ENCODE measurements around the gene NFKBIZ.

The NFKBIZ gene

GRCh38 chr3:101827211-101828174 lies 21.8 kb upstream of the NFKBIZ start:
- no peak for DNase-seq (ENCODE audit: low read depth in 2 of 2)

- DNase-seq (ENCODE audit: low read depth in 2 of 2), result no peak
These were observed 21.0 kb upstream of the NFKBIZ start for GRCh38 chr3:101828276-101828675.

GRCh38 chr3:101828691-101829436 lies 20.4 kb upstream of the NFKBIZ start:
- no peak for DNase-seq (ENCODE audit: low read depth in 2 of 2)

DNA sequence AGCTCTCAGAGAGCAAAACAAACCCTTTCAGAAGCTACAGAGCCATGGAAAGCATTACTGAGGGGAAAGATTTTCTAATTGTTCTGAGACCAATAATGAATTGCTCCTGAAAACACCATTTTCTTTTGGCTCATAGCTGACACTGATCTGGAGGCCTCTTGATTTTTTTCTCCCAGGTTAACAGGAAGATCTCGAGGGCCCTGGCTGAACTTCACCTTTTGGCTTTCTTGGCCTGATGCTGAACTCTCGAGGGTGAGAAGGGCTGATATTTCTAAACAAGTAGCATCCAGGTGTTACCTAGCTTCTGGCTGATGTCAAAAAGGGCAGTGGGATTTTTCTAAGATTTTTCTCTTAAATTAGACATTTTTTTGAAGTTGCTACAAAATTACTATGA lies 19.9 kb upstream of the NFKBIZ start:
- DNase-seq (ENCODE audit: low read depth in 2 of 2), result no peak

- DNase-seq (ENCODE audit: low read depth in 2 of 2), result no peak
These were observed 19.4 kb upstream of the NFKBIZ start for GRCh38 chr3:101829874-101830273.

GRCh38 chr3:101833446-101833974 lies 15.8 kb upstream of the NFKBIZ start:
- no peak for DNase-seq (ENCODE audit: low read depth in 2 of 2)

GRCh38 chr3:101835676-101836075 lies 13.6 kb upstream of the NFKBIZ start:
- DNase-seq (ENCODE audit: low read depth in 2 of 2), result no peak

DNA sequence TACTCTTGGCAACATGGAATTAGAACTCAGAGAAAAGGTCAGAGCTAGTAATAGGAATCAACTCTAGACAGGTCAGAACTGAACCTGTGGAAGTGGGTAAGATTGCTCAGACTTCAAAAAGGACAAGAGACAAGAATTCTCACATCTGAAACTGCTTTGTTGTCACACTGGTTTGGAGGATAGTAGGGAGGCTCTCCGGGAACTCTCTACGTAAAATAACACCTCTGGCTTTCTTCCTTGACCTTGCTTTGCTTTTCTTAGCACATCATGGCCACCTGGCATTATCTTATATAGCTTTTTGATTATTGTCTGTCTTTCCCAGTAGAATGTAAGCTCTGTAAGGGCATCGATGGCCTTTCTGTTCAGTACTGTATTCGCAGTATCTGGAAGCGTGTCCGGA lies 13.2 kb upstream of the NFKBIZ start:
- no peak for DNase-seq (ENCODE audit: low read depth in 2 of 2)

DNA sequence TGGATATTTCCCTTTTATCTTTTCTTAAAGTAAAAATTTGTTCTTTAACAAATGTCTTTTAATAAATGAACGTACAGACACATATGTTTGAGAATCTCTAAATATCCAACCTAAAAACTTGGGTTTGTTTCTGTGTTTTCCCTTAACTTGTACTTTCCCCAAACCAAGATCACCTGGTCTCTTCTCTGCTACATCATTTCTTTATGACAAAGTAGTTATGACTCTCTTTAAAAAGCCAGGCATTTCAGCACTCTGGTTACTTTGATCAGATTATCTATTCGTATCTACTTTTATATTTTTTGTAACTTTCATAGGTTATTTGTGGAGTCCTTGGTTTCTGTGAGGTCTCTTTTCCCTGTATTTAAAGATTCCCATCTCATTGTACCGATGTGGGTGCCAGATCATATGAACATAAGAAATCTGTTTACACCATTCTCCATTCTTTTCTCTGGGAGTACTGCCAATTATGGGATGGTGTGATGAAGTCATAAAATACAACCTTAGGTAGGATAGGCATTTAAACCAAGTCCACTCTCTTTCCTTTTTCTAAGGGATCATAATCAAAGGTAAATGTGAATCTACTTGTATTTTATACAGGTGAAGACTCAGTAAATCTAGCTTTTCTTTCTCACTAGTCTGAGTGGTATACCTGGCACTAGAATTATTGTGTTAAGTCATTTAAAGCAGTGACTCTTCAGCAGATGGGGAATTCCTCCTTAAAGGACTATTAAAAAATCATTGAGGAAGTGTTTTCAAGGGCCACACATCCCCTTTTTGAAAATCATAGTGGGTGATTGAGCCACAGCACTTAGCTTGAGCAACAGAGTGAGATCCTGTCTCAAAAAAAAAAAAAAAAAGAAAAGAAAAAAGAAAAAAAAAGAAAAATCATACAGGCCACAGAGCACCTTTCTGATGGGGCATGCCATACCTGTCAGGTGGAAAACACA lies 12.4 kb upstream of the NFKBIZ start:
- DNase-seq (ENCODE audit: low read depth in 2 of 2), result peak in 1 of 2 experiments; percentile 64

GRCh38 chr3:101838691-101839090 lies 10.6 kb upstream of the NFKBIZ start:
- no peak for DNase-seq (ENCODE audit: low read depth in 2 of 2)

GRCh38 chr3:101840066-101840465 lies 9.2 kb upstream of the NFKBIZ start:
- no peak for DNase-seq (ENCODE audit: low read depth in 2 of 2)

DNA sequence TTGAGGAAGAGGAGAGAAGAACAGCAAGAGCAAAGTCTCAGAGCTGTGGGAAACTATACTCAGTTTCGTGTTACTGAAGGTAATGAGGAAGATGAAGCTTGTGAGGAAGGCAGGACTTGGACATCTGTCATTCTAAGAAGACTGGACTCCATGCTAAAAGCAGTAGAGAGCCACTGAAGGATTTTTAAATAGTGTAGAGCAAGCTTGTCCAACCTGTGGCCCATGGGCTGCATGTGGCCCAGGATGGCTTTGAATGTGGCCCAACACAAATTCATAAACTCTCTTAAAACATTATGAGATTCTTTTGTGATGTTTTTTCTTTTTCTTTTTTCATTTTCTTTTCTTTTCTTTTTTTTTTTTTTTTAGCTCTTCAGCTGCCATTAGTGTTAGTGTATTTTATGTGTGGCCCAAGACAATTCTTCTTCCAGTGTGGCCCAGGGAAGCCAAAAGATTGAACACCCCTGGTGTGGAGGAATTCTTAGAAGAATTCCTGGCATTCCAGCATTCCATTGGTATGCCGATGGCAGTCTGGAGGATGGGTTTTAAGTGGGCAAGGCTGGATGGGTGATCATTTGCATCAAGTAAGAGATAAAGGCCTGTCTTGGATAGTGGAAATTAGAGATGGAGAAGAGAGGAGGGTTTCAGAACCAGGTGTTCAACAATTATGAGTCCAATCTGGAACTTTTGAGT lies 6.9 kb upstream of the NFKBIZ start:
- no peak for DNase-seq (ENCODE audit: low read depth in 2 of 2)

DNA sequence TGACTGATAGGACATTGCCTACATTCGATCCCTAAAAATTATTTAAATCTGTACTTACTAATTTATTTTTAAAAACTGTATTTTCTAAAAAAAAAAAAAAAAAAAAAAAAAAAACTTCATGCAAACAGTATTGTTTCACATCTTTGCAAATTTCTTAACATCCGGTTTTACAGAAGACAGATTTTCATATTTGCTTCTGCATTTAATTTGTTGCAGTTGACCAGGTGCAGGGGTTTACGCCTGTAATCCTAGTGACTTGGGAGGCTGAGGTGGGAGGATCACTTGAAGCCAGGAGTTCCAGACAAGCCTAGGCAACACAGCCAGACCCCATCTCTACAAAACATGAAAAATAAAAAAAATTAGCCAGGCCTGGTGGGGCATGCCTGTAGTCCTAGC lies 6.4 kb upstream of the NFKBIZ start:
- DNase-seq (ENCODE audit: low read depth in 2 of 2), result no peak

DNA sequence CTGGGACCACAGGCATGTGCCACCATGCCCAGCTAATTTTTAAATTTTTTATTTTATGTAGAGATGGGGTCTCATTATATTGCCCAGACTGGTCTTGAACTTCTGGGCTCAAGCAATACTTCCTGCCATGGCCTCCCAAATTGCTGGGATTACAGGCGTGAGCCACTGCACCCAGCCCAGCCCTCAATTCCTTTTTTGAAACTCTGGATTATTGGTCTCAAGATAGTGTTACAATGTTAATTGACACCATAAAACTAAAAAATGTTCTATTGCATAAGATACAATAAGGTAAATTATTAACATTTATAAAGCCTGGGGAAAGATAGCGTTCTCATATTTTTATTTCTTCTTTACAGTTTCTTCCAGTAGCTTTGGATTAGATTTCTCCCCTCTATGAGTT lies 3.9 kb upstream of the NFKBIZ start:
- no peak for DNase-seq (ENCODE audit: low read depth in 2 of 2)

- DNase-seq (ENCODE audit: low read depth in 2 of 2), result no peak
These were observed 2.6 kb upstream of the NFKBIZ start for GRCh38 chr3:101846709-101847108.

GRCh38 chr3:101847328-101847727 lies 2.0 kb upstream of the NFKBIZ start:
- no peak for DNase-seq (ENCODE audit: low read depth in 2 of 2)

- DNase-seq (ENCODE audit: low read depth in 2 of 2), result no peak
These were observed 988 bp upstream of the NFKBIZ start for GRCh38 chr3:101848326-101848725.

DNA sequence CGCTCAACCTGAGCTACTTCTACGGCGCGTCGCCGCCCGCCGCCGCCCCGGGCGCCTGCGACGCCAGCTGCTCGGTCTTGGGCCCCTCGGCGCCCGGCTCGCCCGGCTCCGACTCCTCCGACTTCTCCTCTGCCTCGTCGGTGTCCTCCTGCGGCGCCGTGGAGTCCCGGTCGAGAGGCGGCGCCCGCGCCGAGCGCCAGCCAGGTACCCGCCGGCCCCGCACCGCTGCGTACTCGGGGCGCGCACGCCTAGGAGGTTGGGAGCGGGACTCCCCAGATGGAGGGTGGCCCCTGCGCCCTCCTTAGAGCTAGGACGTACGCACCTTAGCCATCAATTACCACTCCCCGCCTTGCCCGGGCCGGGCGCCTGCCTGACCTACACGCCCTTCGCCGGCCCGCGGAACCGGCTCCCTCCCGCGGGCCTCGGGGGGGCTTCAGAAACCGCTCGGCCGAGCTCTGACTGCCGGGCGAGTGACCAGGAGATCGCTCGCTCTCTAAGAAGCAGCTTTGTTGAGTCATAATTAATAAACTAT lies 466 bp downstream of the NFKBIZ start:
- DNase-seq (ENCODE audit: low read depth in 2 of 2), result no peak

DNA sequence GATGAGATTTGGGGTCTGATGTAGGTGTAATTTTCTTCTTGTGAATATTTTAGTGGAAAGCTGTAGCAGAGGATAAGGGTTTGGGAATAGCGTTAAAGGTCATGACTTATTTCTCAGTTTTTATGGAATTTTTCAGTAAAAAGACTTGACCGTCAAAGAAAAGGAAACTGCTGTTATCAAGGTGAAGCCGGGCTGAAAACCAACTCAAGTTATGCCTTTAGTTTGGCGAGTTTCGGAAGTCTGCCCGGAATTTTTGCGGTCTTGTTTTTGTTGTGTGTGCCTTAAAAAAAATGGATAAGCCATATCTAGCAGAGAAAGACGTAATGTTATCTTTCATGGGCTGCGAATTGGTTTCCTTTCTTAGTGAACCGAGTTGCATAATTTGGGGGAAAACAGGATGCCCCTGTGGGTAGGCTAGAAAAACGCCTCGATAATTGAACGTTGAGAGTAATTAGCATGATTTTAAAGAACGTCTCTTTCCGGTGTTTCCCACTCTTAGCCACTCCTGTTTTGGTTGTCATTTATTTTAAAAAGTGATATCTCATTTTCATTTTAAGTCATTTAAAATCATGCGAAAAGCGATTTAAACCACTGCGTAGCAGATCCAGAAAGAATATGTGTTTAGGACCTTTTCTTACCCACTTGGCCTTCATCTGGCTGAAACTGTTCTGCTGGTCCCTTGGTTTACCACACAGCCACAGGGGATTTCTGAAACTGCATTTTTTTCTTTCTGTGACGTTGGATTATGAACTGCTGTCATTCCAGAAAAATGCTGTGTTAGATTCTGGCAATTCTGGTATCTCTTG lies 1.1 kb downstream of the NFKBIZ start:
- peak; percentile 54 to 66 for DNase-seq (ENCODE audit: low read depth in 2 of 2)
